HFFc6 (cell line): ENCODE results near the gene CUL9. TPM values are rescaled to one million over a fixed set of nuclear protein-coding genes. Genes with fewer than 3 reads are reported as not detected.

ENCODE experiments used
- DNase-seq: peaks from one replicate; pipeline ENCODE4 v3.0.0-alpha.2; 2018
- H3K27ac Mint-ChIP-seq: 2 replicates; pipeline ENCODE4 v1.8.0; 2020; ENCODE audit warnings: mild to moderate bottlenecking, mixed read lengths
- H3K27me3 Mint-ChIP-seq: 2 replicates; pipeline ENCODE4 v1.8.0; 2021; ENCODE audit warnings: mild to moderate bottlenecking, moderate library complexity, mixed read lengths; ENCODE audit not compliant: insufficient read depth
- H3K36me3 Mint-ChIP-seq: 2 replicates; pipeline ENCODE4 v1.8.0; 2021; ENCODE audit warnings: low read depth, mixed read lengths
- H3K4me1 Mint-ChIP-seq: 2 replicates; pipeline ENCODE4 v1.8.0; 2020; ENCODE audit warnings: low read depth, mixed read lengths
- H3K4me3 Mint-ChIP-seq: 2 replicates; pipeline ENCODE4 v1.8.0; 2020; ENCODE audit warnings: mild to moderate bottlenecking, moderate library complexity, mixed read lengths
- H3K9me3 Mint-ChIP-seq: 2 replicates; pipeline ENCODE4 v1.8.0; 2020; ENCODE audit warnings: mild to moderate bottlenecking, mixed read lengths
- CTCF ChIP-seq: fragments of 200-600 bp; sonication (generic); IDR thresholded peaks from 2 replicates; pipeline ENCODE4 v1.5.0; 2021; ENCODE audit warnings: antibody characterized with exemption, mild to moderate bottlenecking
- total RNA-seq, 6 experiments: library from RNA; stranded (reverse); fragmentation: NEBNext Ultra II Directional; extraction: Animal tissue kit (Norgen Biotek cat#: 25700); gene quantifications; 2 replicates in 1 of 6; 3 replicates in 5 of 6; pipeline ENCODE4 v1.2.3, GENCODE V29; 2021

The CUL9 gene
- total RNA-seq, 6 experiments from 2014 or later = 15.4 to 19.9 (median 18.6) TPM

- peaks cover 4% of the 10 kb centered on the region; the same call in 1 of the 2 replicates for H3K36me3 Mint-ChIP-seq
- no peaks in the 10 kb centered on the region for H3K9me3 Mint-ChIP-seq
- no peak for DNase-seq
- peak overlapping the region; percentile 52 for H3K27ac Mint-ChIP-seq
- H3K27me3 Mint-ChIP-seq = peaks cover 2% of the 10 kb centered on the region
- no peak overlapping the region for H3K4me3 Mint-ChIP-seq
- peaks cover 52% of the 10 kb centered on the region for H3K4me1 Mint-ChIP-seq
- no peak for TF ChIP-seq CTCF
These were observed 34.1 kb upstream of the CUL9 start for GRCh38 chr6:43147691-43148477.

- no peaks in the 10 kb centered on the region; the same call in none of the 2 replicates for H3K27me3 Mint-ChIP-seq
- H3K4me1 Mint-ChIP-seq = peaks cover 38% of the 10 kb centered on the region
- H3K36me3 Mint-ChIP-seq = peaks cover 4% of the 10 kb centered on the region; the same call in 1 of the 2 replicates
- no peaks in the 10 kb centered on the region for H3K9me3 Mint-ChIP-seq
- TF ChIP-seq CTCF = peak; percentile 34; the same call in 1 of the 2 replicates
- peak; percentile 55 for DNase-seq
- no peak overlapping the region for H3K4me3 Mint-ChIP-seq
- H3K27ac Mint-ChIP-seq = peak overlapping the region; percentile 83
These were observed 32.7 kb upstream of the CUL9 start for GRCh38 chr6:43149265-43149664.

- no peak for TF ChIP-seq CTCF
- no peak overlapping the region for H3K4me3 Mint-ChIP-seq
- no peak for DNase-seq
- H3K36me3 Mint-ChIP-seq = peaks cover 1% of the 10 kb centered on the region; the same call in 1 of the 2 replicates
- no peaks in the 10 kb centered on the region; the same call in none of the 2 replicates for H3K27me3 Mint-ChIP-seq
- H3K4me1 Mint-ChIP-seq = peaks cover 29% of the 10 kb centered on the region
- peak overlapping the region; percentile 83 for H3K27ac Mint-ChIP-seq
- no peaks in the 10 kb centered on the region for H3K9me3 Mint-ChIP-seq
These were observed 31.8 kb upstream of the CUL9 start for GRCh38 chr6:43150051-43150751.

DNA sequence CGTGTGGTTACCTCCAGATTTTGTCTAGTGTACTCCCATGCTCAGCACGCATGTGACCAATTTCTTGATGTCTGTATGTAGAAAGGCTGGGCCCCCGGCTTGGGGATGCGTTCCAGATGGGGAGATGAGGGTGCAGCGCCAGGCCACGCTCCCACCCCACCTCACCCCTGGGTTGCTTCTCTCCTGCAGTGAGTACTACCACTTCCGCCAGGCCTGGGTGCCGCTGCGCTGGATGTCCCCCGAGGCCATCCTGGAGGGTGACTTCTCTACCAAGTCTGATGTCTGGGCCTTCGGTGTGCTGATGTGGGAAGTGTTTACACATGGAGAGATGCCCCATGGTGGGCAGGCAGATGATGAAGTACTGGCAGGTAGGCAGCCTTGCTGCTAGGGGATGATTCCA lies 22.4 kb upstream of the CUL9 start:
- H3K27ac Mint-ChIP-seq = no peak overlapping the region
- DNase-seq = no peak
- H3K4me1 Mint-ChIP-seq = peaks cover 5% of the 10 kb centered on the region; the same call in 1 of the 2 replicates
- peaks cover 6% of the 10 kb centered on the region for H3K27me3 Mint-ChIP-seq
- no peak for TF ChIP-seq CTCF
- no peaks in the 10 kb centered on the region for H3K9me3 Mint-ChIP-seq
- no peaks in the 10 kb centered on the region; the same call in 1 of the 2 replicates for H3K36me3 Mint-ChIP-seq
- no peak overlapping the region for H3K4me3 Mint-ChIP-seq

- peaks cover 7% of the 10 kb centered on the region; the same call in 1 of the 2 replicates for H3K4me1 Mint-ChIP-seq
- no peak overlapping the region for H3K4me3 Mint-ChIP-seq
- DNase-seq = no peak
- H3K9me3 Mint-ChIP-seq = no peaks in the 10 kb centered on the region
- H3K27me3 Mint-ChIP-seq = peaks cover 6% of the 10 kb centered on the region
- no peaks in the 10 kb centered on the region; the same call in 1 of the 2 replicates for H3K36me3 Mint-ChIP-seq
- TF ChIP-seq CTCF = no peak
- H3K27ac Mint-ChIP-seq = no peak overlapping the region
These were observed 18.1 kb upstream of the CUL9 start for GRCh38 chr6:43163899-43164298.
